SK-N-SH (cell line): ENCODE measurements around the gene MNT. TPM values are rescaled to one million over a fixed set of nuclear protein-coding genes. Genes with fewer than 3 reads are reported as not detected.
A peak's percentile ranks its signal among the peaks of the same experiment; 100 is the strongest.

Source experiments
- CTCF ChIA-PET: fragments of 300-600, 350-600 bp; formaldehyde crosslinking; extraction: SDS; loops from one replicate; lab custom pipeline; 2021; lab: Yijun Ruan, JAX
- POLR2A ChIA-PET: fragments of 350-600 bp; sonication (Branson Sonifier 250); formaldehyde crosslinking; extraction: SDS; loops from one replicate; lab custom pipeline; 2020; ENCODE audit warnings: antibody characterized with exemption, inconsistent platforms; lab: Yijun Ruan, JAX
- DNase-seq: peaks from one replicate; pipeline ENCODE4 v3.0.0; 2012
- H2AFZ ChIP-seq: fragments of 200-600 bp; sonication (generic); 2 replicates; pipeline ENCODE4 v1.8.1; 2016; ENCODE audit warnings: antibody characterized with exemption, mild to moderate bottlenecking, low read depth
- H3F3A ChIP-seq: fragments of 200-600 bp; sonication (generic); replicated peaks from 2 replicates; pipeline ENCODE3; 2016; ENCODE audit warnings: antibody characterized with exemption, mild to moderate bottlenecking; ENCODE audit not compliant: insufficient read depth
- H3K27ac ChIP-seq, 2 experiments: fragments of 200-500 bp in 1 of 2; fragments of 200-600 bp in 1 of 2; sonication (Bioruptor generic) in 1 of 2; sonication (generic), shearing (Covaris generic) in 1 of 2; 2 replicates each; pipeline versions ENCODE4 v1.5.1 to v1.6.1; 2014 to 2016; ENCODE audit warnings: low read depth in 2 of 2, inconsistent platforms in 1 of 2, low read length in 1 of 2, mild to moderate bottlenecking in 1 of 2, mixed read lengths in 1 of 2
- H3K27me3 ChIP-seq: fragments of 200-600 bp; sonication (generic), shearing (Covaris generic); 2 replicates; pipeline ENCODE4 v1.6.1; 2016; ENCODE audit warnings: mixed run types; ENCODE audit not compliant: insufficient read depth
- H3K36me3 ChIP-seq, 2 experiments: fragments of 200-500 bp in 1 of 2; fragments of 200-600 bp in 1 of 2; sonication (Bioruptor generic) in 1 of 2; sonication (generic) in 1 of 2; replicated peaks in 1 of 2; 2 replicates each; pipeline versions ENCODE3 to v1.5.1; 2014 to 2016; ENCODE audit warnings: low read length in 1 of 2, mild to moderate bottlenecking in 1 of 2; ENCODE audit not compliant: insufficient read depth in 2 of 2, control insufficient read depth in 1 of 2
- H3K4me1 ChIP-seq, 2 experiments: fragments of 200-500 bp in 1 of 2; fragments of 200-600 bp in 1 of 2; sonication (Bioruptor generic) in 1 of 2; sonication (generic), shearing (Covaris generic) in 1 of 2; 2 replicates each; pipeline versions ENCODE4 v1.5.1 to v1.6.1; 2014 to 2016; ENCODE audit warnings: low read depth in 1 of 2, low read length in 1 of 2, mixed run types in 1 of 2; ENCODE audit not compliant: insufficient read depth in 2 of 2, control insufficient read depth in 1 of 2
- H3K4me2 ChIP-seq: fragments of 200-600 bp; sonication (generic), shearing (Covaris generic); 2 replicates; pipeline ENCODE4 v1.6.1; 2017; ENCODE audit warnings: mixed run types
- H3K4me3 ChIP-seq, 2 experiments: fragments of 200-500 bp in 1 of 2; fragments of 200-600 bp in 1 of 2; sonication (Bioruptor generic) in 1 of 2; sonication (generic), shearing (Covaris generic) in 1 of 2; 2 replicates each; pipeline versions ENCODE4 v1.5.1 to v1.8.1; 2014 to 2016; ENCODE audit warnings: low read depth in 2 of 2, inconsistent platforms in 1 of 2, low read length in 1 of 2, mild to moderate bottlenecking in 1 of 2, mixed read lengths in 1 of 2, moderate library complexity in 1 of 2
- H3K79me2 ChIP-seq: fragments of 200-600 bp; sonication (generic); 2 replicates; pipeline ENCODE4 v1.8.1; 2017; ENCODE audit warnings: mild to moderate bottlenecking; ENCODE audit not compliant: insufficient read depth
- H3K9ac ChIP-seq: fragments of 200-600 bp; sonication (generic); 2 replicates; pipeline ENCODE4 v1.6.1; 2017; ENCODE audit warnings: mixed run types
- H3K9me2 ChIP-seq: fragments of 200-600 bp; sonication (generic); 2 replicates; pipeline ENCODE4 v1.6.1; 2017; ENCODE audit warnings: mixed run types
- H3K9me3 ChIP-seq: fragments of 200-600 bp; sonication (generic); 2 replicates; pipeline ENCODE4 v1.6.1; 2017; ENCODE audit warnings: mixed run types, mild to moderate bottlenecking, moderate library complexity
- H4K20me1 ChIP-seq: fragments of 200-600 bp; sonication (generic); 2 replicates; pipeline ENCODE4 v1.6.1; 2017; ENCODE audit warnings: mild to moderate bottlenecking, mixed run types; ENCODE audit not compliant: insufficient read depth
- CHD2 ChIP-seq: fragments of 150-350 bp; IDR thresholded peaks from 2 replicates; pipeline ENCODE4 v1.6.1; 2018; ENCODE audit warnings: low read length; ENCODE audit not compliant: partially characterized antibody
- CTCF ChIP-seq: fragments of 200-600 bp; sonication (generic); IDR thresholded peaks from 2 replicates; pipeline ENCODE4 v1.6.1; 2017; ENCODE audit warnings: antibody characterized with exemption, mild to moderate bottlenecking, moderate library complexity
- EZH2phosphoT487 ChIP-seq: fragments of 200-600 bp; sonication (generic); IDR thresholded peaks from 2 replicates; pipeline ENCODE4 v1.6.1; 2017; ENCODE audit warnings: low read depth, mixed run types, mild to moderate bottlenecking, antibody characterized with exemption, moderate library complexity, borderline replicate concordance
- FOSL2 ChIP-seq: IDR thresholded peaks from 2 replicates; pipeline ENCODE4 v1.4.0; 2012; ENCODE audit warnings: low read depth, mild to moderate bottlenecking, moderate library complexity, borderline replicate concordance
- MEF2A ChIP-seq: IDR thresholded peaks from 2 replicates; pipeline ENCODE4 v1.4.0; 2012; ENCODE audit warnings: low read depth, borderline replicate concordance
- POLR2AphosphoS5 ChIP-seq: IDR thresholded peaks from 2 replicates; pipeline ENCODE4 v1.6.1; 2012; ENCODE audit warnings: low read depth, low read length
- RFX5 ChIP-seq: IDR thresholded peaks from 2 replicates; pipeline ENCODE4 v1.6.1; 2012; ENCODE audit warnings: mild to moderate bottlenecking, improper control_type of control experiment, low read length
- RXRA ChIP-seq: IDR thresholded peaks from 2 replicates; pipeline ENCODE4 v1.4.0; 2012; ENCODE audit warnings: low read depth, mild to moderate bottlenecking, borderline replicate concordance
- SIN3A ChIP-seq: IDR thresholded peaks from 2 replicates; pipeline ENCODE4 v1.6.1; 2012; ENCODE audit warnings: low read depth, mild to moderate bottlenecking, low read length, moderate library complexity, borderline replicate concordance
- TAF1 ChIP-seq: IDR thresholded peaks from 2 replicates; pipeline ENCODE4 v1.6.1; 2012; ENCODE audit warnings: low read depth, mild to moderate bottlenecking, low read length, moderate library complexity, borderline replicate concordance
- TCF12 ChIP-seq: IDR thresholded peaks from 2 replicates; pipeline ENCODE4 v1.4.0; 2012
- TEAD4 ChIP-seq: IDR thresholded peaks from 2 replicates; pipeline ENCODE4 v1.4.0; 2012; ENCODE audit warnings: mild to moderate bottlenecking, borderline replicate concordance; ENCODE audit not compliant: insufficient read depth
- USF1 ChIP-seq: IDR thresholded peaks from 2 replicates; pipeline ENCODE4 v1.4.0; 2012; ENCODE audit warnings: low read depth, borderline replicate concordance
- USF2 ChIP-seq: fragments of 150-350 bp; IDR thresholded peaks from 2 replicates; pipeline ENCODE4 v1.6.1; 2017; ENCODE audit warnings: antibody characterized with exemption, low read length, low read depth, borderline replicate concordance
- WGBS: methylation state at CpG from one replicate; pipeline ENCODE4 v1.1.6; 2017; ENCODE audit warnings: low lambda C conversion rate; 5-methylcytosine and 5-hydroxymethylcytosine counted together
- polyA plus RNA-seq, 3 experiments: library from polyadenylated mRNA; depleted of rRNA; stranded (reverse); fragments of >200 nt; gene quantifications; 2 replicates each; pipeline ENCODE4 v1.2.3, GENCODE V29; 2012

MNT gene
- polyA plus RNA-seq, 1 of the 3 experiments (the other 2 are of a cell fraction): 7.1 TPM

- TF ChIP-seq TEAD4 (no peak), CTCF (no peak), POLR2AphosphoS5 (no peak), RXRA (no peak), TAF1 (no peak), USF2 (no peak), USF1 (no peak), FOSL2 (peak; percentile 28; the same call in 1 of the 2 replicates), EZH2phosphoT487 (no peak)
- TF ChIP-seq, all 33 proteins: peak for 1
- Histone ChIP-seq H2AFZ (peak overlapping the region; percentile 75; the same call in 1 of the 2 replicates), H3K9ac (peak overlapping the region; percentile 97; the same call in 1 of the 2 replicates), H3K27ac (peak overlapping the region in 1 of 2 experiments; percentile 75; a peak in 2 of 4 replicates), H3K27me3 (no peaks in the 10 kb centered on the region), H3K9me2 (no peaks in the 10 kb centered on the region), H3K36me3 (peaks cover 24 to 29% of the 10 kb centered on the region in 2 experiments), H3K4me2 (peak overlapping the region; percentile 93), H3K79me2 (peaks cover 83% of the 10 kb centered on the region), H3K4me3 (peak overlapping the region; percentile 98 to 99), H4K20me1 (peaks cover 20% of the 10 kb centered on the region), H3K4me1 (peaks cover 6 to 17% of the 10 kb centered on the region in 2 experiments; a peak in 3 of 4 replicates), H3K9me3 (no peaks in the 10 kb centered on the region), H3F3A (peaks cover 4% of the 10 kb centered on the region)
- ChIA-PET POLR2A (interaction anchor here (0.7 to 2.6 kb wide), 4 partner anchors 17 to 75 kb away, joined by 3 to 16 read pairs (median 3); partner anchors contain the start of genes SMG6 and SRR), CTCF (interaction anchor here (0.8 to 3.2 kb wide), 4 partner anchors 13 to 78 kb away, joined by 3 to 29 read pairs (median 8); partner anchors contain the start of genes SMG6 and SRR)
- 20% methylated on average over 4 of the region's 5 CpGs for WGBS
- no peak for DNase-seq
Observed at GRCh38 chr17:2338315-2338657, 62.6 kb downstream of the MNT start.

- H3K4me1 ChIP-seq: peaks cover 6 to 17% of the 10 kb centered on the region in 2 experiments; a peak in 3 of 4 replicates
- peak overlapping the region; percentile 75; the same call in 1 of the 2 replicates for H2AFZ ChIP-seq
- H3K27me3 ChIP-seq: no peaks in the 10 kb centered on the region
- ChIA-PET CTCF (interaction anchor here (0.7 to 3.2 kb wide), 6 partner anchors 12 to 78 kb away, joined by 3 to 29 read pairs (median 3); partner anchors contain the start of genes SMG6 and SRR), POLR2A (interaction anchor here (0.7 to 2.6 kb wide), 4 partner anchors 17 to 75 kb away, joined by 3 to 16 read pairs (median 3); partner anchors contain the start of genes SMG6 and SRR)
- peaks cover 20% of the 10 kb centered on the region for H4K20me1 ChIP-seq
- peak overlapping the region; percentile 98 to 99 for H3K4me3 ChIP-seq
- TF ChIP-seq CTCF (no peak), TCF12 (no peak), TAF1 (peak; percentile 46; the same call in 1 of the 2 replicates), SIN3A (peak; percentile 18; the same call in 1 of the 2 replicates), CHD2 (peak; percentile 44), RFX5 (no peak), MEF2A (no peak)
- H3K36me3 ChIP-seq: peaks cover 30 to 34% of the 10 kb centered on the region in 2 experiments
- H3K4me2 ChIP-seq: peak overlapping the region; percentile 93
- peak overlapping the region; percentile 97 for H3K9ac ChIP-seq
- H3K9me3 ChIP-seq: no peaks in the 10 kb centered on the region
- peaks cover 88% of the 10 kb centered on the region for H3K79me2 ChIP-seq
- H3F3A ChIP-seq: peaks cover 4% of the 10 kb centered on the region
- H3K27ac ChIP-seq: peak overlapping the region; percentile 75 to 94
- 4% methylated on average over 26 of the region's 92 CpGs for WGBS
- DNase-seq: peak; percentile 94
- no peaks in the 10 kb centered on the region for H3K9me2 ChIP-seq
Observed at GRCh38 chr17:2337544-2338314, 63.1 kb downstream of the MNT start.
